ENCODE data around the gene UBR3. TPM values are rescaled to one million over a fixed set of nuclear protein-coding genes. Genes with fewer than 3 reads are reported as not detected.
A peak's percentile ranks its signal among the peaks of the same experiment; 100 is the strongest.
"Not testable (repeated sequence)": the region's sequence is repeated elsewhere in the genome, so short reads cannot be mapped to it uniquely, and the experiment has no call there.

The UBR3 gene
- total and polyA plus RNA-seq, 2 experiments from 2014 or later: 18.7 to 53.1 TPM

DNA sequence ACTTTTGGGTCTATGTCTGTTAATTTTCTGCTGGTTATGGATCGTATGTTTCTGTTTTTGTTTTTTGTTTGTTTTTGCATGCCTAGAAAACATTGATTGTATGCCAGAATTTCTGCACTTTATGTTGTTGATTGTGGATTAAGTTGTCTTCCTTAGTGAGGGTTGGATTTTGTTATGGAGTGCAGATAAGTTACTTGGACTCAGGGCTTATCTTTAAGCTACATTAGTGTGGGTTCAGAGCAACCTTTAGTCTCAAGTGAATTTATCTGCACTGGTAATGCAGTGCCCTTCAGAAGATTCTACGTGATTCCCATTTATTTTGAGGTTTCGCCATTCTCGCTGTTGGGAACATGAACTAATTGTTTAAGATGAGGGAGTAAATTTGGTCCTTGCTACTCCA is 32.9 kb downstream of the UBR3 start:
- H3K9me3 ChIP-seq (ENCODE audit: low read depth): no peaks in the 10 kb centered on the region
- H3K36me3 ChIP-seq: no peaks in the 10 kb centered on the region
- TF ChIP-seq, protein P1, sequence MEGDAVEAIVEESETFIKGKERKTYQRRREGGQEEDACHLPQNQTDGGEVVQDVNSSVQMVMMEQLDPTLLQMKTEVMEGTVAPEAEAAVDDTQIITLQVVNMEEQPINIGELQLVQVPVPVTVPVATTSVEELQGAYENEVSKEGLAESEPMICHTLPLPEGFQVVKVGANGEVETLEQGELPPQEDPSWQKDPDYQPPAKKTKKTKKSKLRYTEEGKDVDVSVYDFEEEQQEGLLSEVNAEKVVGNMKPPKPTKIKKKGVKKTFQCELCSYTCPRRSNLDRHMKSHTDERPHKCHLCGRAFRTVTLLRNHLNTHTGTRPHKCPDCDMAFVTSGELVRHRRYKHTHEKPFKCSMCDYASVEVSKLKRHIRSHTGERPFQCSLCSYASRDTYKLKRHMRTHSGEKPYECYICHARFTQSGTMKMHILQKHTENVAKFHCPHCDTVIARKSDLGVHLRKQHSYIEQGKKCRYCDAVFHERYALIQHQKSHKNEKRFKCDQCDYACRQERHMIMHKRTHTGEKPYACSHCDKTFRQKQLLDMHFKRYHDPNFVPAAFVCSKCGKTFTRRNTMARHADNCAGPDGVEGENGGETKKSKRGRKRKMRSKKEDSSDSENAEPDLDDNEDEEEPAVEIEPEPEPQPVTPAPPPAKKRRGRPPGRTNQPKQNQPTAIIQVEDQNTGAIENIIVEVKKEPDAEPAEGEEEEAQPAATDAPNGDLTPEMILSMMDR (IDR thresholded peaks at IDR 0.05; ENCODE audit: low read depth, low read length): no peak
- peaks cover 1% of the 10 kb centered on the region for H3K4me1 ChIP-seq (ENCODE audit: low read depth)
- no peak overlapping the region for H3K4me3 ChIP-seq
- H3K27me3 ChIP-seq: no peaks in the 10 kb centered on the region
- DNase-seq (ENCODE audit: low read depth in 1 of 2, low spot score in 1 of 2): no peak
- no peak overlapping the region for H3K27ac ChIP-seq

DNA sequence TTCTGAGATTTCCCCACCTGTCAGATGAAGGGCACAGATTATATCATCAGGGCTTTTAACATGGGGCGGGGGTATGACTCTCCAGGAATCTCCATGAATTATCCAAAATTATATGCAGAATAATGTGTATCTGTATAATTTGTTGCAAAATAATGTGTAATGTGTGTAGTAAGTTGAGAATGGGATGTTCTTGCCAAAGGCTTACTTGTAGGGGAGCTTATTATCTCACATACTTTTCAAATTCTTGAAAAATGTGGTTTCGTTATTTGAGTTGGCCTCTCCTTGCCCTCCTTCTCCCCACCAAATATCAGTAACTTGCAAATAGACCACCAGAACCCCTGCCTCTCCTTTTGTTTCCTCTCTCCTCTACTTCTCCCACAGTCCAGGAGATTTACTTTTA is 35.6 kb downstream of the UBR3 start:
- Histone ChIP-seq H3K36me3 (no peaks in the 10 kb centered on the region), H3K4me3 (no peak overlapping the region), H3K27me3 (no peaks in the 10 kb centered on the region), H3K27ac (peak overlapping the region; percentile 1), H3K9me3 (ENCODE audit: low read depth) (no peaks in the 10 kb centered on the region), H3K4me1 (ENCODE audit: low read depth) (no peaks in the 10 kb centered on the region)
- TF ChIP-seq, protein P1 (IDR thresholded peaks at IDR 0.05; ENCODE audit: low read depth, low read length): no peak
- DNase-seq (ENCODE audit: low read depth in 1 of 2, low spot score in 1 of 2): peak in 1 of 2 donors; percentile 59

DNA sequence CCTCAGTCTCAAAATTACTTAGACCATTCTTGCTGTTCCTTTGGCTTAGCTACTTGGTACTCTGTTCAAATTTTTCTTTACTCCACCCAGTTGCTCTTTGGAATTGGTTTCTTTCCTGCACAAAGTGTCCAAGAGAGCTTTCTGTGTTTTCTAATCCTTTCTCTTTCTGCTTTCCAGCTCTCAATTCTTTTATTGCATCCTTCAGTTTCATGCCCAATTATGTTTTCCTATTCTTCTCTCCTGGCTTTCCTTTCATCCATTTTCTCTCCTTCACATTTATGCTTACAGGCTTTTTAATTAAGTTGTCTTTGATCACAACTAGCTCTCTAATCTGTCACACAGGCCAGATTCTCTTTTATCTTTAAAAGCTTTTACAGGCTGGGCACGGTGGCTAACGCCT is 38.2 kb downstream of the UBR3 start:
- TF ChIP-seq, protein P1 (IDR thresholded peaks at IDR 0.05; ENCODE audit: low read depth, low read length): no peak
- no peak for DNase-seq (ENCODE audit: low read depth in 1 of 2, low spot score in 1 of 2)
- Histone ChIP-seq H3K27me3 (no peaks in the 10 kb centered on the region), H3K36me3 (no peaks in the 10 kb centered on the region), H3K27ac (no peak overlapping the region), H3K4me1 (ENCODE audit: low read depth) (peaks cover 5% of the 10 kb centered on the region), H3K4me3 (no peak overlapping the region), H3K9me3 (ENCODE audit: low read depth) (no peaks in the 10 kb centered on the region)

DNA sequence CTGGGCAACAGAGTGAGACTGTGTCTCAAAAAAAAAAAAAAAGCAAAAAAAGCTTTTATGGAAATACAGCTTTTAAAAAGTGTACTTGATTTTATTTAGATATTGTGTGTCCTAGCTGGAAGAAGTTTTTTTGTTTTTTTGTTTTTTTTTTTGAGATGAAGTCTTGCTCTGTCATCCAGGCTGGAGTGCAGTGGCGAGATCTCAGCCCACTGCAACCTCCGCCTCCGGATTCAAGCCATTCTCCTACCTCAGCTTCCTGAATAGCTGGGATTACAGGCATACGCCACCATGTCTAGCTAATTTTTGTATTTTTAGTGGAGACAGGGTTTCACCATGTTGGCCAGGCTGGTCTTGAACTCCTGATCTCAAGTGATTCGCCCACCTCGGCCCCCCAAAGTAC is 39.0 kb downstream of the UBR3 start:
- H3K4me1 ChIP-seq (ENCODE audit: low read depth); DNase-seq (ENCODE audit: low read depth in 1 of 2, low spot score in 1 of 2); H3K36me3 ChIP-seq; H3K27ac ChIP-seq; H3K9me3 ChIP-seq (ENCODE audit: low read depth); H3K27me3 ChIP-seq; H3K4me3 ChIP-seq: not testable (repeated sequence)

DNA sequence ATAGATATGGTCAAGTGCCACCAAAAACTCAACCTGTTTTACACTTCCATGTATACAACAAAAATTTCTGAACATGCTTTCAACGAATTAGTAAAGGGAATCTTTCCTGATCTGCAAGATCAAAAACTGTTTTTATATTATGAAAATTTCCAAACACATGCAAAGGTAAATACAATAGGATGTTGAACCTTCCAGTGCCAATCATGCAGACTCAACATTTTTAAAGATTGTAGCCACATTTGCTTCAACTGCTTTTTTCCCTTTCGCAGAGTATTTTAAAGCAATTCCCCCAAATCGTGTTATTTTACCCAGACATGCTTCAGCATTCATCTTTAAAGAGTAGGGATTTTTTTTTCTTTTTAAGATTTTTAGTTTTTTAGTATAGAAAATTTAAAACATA is 40.3 kb downstream of the UBR3 start:
- no peaks in the 10 kb centered on the region for H3K9me3 ChIP-seq (ENCODE audit: low read depth)
- no peaks in the 10 kb centered on the region for H3K27me3 ChIP-seq
- no peaks in the 10 kb centered on the region for H3K36me3 ChIP-seq
- H3K4me3 ChIP-seq: no peak overlapping the region
- DNase-seq (ENCODE audit: low read depth in 1 of 2, low spot score in 1 of 2): no peak
- TF ChIP-seq, protein P1 (IDR thresholded peaks at IDR 0.05; ENCODE audit: low read depth, low read length): no peak
- H3K27ac ChIP-seq: no peak overlapping the region
- peaks cover 5% of the 10 kb centered on the region for H3K4me1 ChIP-seq (ENCODE audit: low read depth)

DNA sequence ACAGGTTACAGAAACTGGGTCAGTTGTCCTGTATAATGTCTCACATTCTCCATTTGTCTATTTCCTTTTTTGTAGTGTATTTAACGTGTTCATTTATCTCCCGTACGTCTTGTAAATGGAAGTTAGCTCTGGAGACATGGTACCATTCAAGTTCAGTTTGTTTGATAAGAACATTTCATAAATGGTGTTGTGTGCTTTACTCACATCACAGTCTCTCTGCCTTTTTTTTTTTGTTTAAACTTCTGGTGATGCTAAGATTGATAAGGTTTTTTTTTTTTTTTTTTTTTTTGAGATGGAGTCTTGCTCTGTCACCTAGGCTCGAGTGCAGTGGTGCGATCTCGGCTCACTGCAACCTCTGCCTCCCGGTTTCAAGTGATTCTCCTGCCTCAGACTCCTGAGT is 41.7 kb downstream of the UBR3 start:
- H3K27ac ChIP-seq: no peak overlapping the region

DNA sequence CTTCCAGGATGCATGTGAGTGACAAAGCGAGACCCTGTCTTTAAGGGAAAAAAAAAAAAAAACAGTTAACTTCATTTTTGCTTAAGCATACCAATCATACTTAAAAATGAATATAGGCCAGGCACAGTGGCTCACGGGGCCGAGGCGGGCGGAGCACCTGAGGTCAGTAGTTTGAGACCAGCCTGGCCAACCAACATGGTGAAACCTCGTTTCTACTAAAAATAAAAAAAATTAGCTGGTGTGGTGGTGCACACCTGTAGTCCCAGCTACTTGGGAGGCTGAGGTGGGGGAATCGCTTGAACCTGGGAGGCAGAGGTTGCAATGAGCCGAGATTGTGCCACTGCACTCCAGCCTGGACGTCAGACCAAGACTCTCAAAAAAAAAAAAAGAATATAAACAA is 44.1 kb downstream of the UBR3 start:
- H3K9me3 ChIP-seq (ENCODE audit: low read depth); H3K4me1 ChIP-seq (ENCODE audit: low read depth); H3K27me3 ChIP-seq; H3K27ac ChIP-seq; H3K36me3 ChIP-seq; DNase-seq (ENCODE audit: low read depth in 1 of 2, low spot score in 1 of 2); H3K4me3 ChIP-seq: not testable (repeated sequence)

More for the DNA sequence above, 41.7 kb downstream of the UBR3 start:
- DNase-seq (ENCODE audit: low read depth in 1 of 2, low spot score in 1 of 2): no peak
- Histone ChIP-seq H3K27me3 (no peaks in the 10 kb centered on the region), H3K9me3 (ENCODE audit: low read depth) (no peaks in the 10 kb centered on the region), H3K4me1 (ENCODE audit: low read depth) (peaks cover 5% of the 10 kb centered on the region), H3K4me3 (no peak overlapping the region), H3K36me3 (no peaks in the 10 kb centered on the region)
- TF ChIP-seq, protein P1 (IDR thresholded peaks at IDR 0.05; ENCODE audit: low read depth, low read length): no peak

Measured in cardiac muscle cell (in vitro differentiated cells and primary cell).